ENCODE measurements around the gene DOCK6. TPM values are rescaled to one million over a fixed set of nuclear protein-coding genes. Genes with fewer than 3 reads are reported as not detected.

The DOCK6 gene
- total RNA-seq, 1 experiment from 2014 or later, result 82.4 TPM

DNA sequence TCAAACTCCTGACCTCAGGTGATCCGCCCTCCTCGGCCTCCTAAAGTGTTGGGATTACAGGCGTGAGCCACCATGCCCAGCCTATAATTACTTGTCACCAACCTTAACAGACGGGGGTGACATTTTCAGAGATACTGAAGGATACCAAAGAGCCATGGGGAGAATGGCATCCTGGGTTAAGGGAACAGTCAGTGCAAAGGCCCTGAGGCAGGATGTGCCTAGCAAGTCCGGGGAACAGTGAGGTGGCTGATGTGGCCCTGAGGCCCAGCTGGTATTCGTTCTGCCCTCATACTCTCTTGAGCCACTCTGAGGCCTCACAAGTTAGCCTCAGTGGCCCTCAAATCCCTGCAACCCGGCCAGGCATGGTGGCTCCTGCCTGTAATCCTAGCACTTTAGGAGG is 37.9 kb downstream of the DOCK6 start (continued):
- TF ChIP-seq, protein P1, sequence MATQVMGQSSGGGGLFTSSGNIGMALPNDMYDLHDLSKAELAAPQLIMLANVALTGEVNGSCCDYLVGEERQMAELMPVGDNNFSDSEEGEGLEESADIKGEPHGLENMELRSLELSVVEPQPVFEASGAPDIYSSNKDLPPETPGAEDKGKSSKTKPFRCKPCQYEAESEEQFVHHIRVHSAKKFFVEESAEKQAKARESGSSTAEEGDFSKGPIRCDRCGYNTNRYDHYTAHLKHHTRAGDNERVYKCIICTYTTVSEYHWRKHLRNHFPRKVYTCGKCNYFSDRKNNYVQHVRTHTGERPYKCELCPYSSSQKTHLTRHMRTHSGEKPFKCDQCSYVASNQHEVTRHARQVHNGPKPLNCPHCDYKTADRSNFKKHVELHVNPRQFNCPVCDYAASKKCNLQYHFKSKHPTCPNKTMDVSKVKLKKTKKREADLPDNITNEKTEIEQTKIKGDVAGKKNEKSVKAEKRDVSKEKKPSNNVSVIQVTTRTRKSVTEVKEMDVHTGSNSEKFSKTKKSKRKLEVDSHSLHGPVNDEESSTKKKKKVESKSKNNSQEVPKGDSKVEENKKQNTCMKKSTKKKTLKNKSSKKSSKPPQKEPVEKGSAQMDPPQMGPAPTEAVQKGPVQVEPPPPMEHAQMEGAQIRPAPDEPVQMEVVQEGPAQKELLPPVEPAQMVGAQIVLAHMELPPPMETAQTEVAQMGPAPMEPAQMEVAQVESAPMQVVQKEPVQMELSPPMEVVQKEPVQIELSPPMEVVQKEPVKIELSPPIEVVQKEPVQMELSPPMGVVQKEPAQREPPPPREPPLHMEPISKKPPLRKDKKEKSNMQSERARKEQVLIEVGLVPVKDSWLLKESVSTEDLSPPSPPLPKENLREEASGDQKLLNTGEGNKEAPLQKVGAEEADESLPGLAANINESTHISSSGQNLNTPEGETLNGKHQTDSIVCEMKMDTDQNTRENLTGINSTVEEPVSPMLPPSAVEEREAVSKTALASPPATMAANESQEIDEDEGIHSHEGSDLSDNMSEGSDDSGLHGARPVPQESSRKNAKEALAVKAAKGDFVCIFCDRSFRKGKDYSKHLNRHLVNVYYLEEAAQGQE (IDR thresholded peaks at IDR 0.05; ENCODE audit: low read depth), result no peak
- TF ChIP-seq SP1 (IDR thresholded peaks at IDR 0.05; ENCODE audit: low read depth), result no peak

DNA sequence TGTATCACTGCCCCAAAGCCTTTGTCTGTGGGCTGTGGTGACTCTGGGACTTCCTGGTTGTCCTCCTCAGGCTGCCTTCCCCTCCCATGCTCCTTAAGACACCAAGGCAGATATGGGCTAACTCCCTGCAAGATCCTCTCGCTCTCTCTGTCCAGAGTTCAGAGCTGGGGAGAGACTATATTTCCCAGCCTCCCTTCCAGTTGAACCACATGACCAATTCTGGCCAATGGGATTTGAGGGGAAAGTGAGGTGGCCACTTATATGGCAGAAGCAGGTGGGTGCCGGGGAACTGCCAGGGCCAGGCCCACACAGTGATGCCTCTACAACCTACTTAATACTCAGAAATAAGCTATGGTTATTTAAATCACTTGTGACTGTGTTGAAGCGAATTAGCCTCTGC is 39.1 kb downstream of the DOCK6 start:
- ChIA-PET RAD21 (ENCODE audit: low non-redundant PET in 1 of 2, low total read pairs in 2 of 2, uncharacterized antibody in 2 of 2, unreplicated experiment in 2 of 2) (no interaction called here), POLR2A (no interaction called here), CTCF (interaction anchor here (1.0 kb wide), 1 partner anchor 85 kb away, joined by 3 read pairs; no protein-coding TSS in a partner anchor)
- H3K4me3 ChIP-seq (replicated peaks in 1 of 2; ENCODE audit: low read depth in 1 of 2, low read length in 2 of 2), result no peak overlapping the region
- H3K27ac ChIP-seq (ENCODE audit: low read depth, low read length), result no peak overlapping the region
- peaks cover 6 to 11% of the 10 kb centered on the region in 2 experiments; a peak in 2 of 4 replicates for H3K9me3 ChIP-seq (ENCODE audit: control insufficient read depth in 1 of 2, insufficient read depth in 1 of 2, low read depth in 1 of 2, low read length in 2 of 2)
- DNase-seq (ENCODE audit: low read depth, low spot score) (no peak), ATAC-seq (no peak)
- peaks cover 6 to 14% of the 10 kb centered on the region in 2 experiments; a peak in 3 of 4 replicates for H3K36me3 ChIP-seq (ENCODE audit: control insufficient read depth in 1 of 2, insufficient read depth in 2 of 2, low read length in 2 of 2)
- H3K9me2 ChIP-seq (ENCODE audit: insufficient read depth), result no peaks in the 10 kb centered on the region
- TF ChIP-seq, protein P2, sequence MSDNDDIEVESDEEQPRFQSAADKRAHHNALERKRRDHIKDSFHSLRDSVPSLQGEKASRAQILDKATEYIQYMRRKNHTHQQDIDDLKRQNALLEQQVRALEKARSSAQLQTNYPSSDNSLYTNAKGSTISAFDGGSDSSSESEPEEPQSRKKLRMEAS (IDR thresholded peaks at IDR 0.05), result no peak
- TF ChIP-seq ZNF274 (IDR thresholded peaks at IDR 0.05; ENCODE audit: low read depth, low read length), result no peak
- TF ChIP-seq ELF1 (IDR thresholded peaks at IDR 0.05; ENCODE audit: borderline replicate concordance, low read depth), result no peak
- no peak for TF ChIP-seq SIN3A (IDR thresholded peaks at IDR 0.05; ENCODE audit: low read depth)
- no peak for TF ChIP-seq EZH2 (IDR thresholded peaks at IDR 0.05)
- TF ChIP-seq POLR2AphosphoS5 (IDR thresholded peaks at IDR 0.05; ENCODE audit: low read depth, low read length), result no peak
- BruUV-seq (replicated peaks), result no TSS peak
- no peak overlapping the region for H3K9ac ChIP-seq (ENCODE audit: low read length)
- intact Hi-C loops (cut with micrococcal nuclease), result no loop called here
- H2AFZ ChIP-seq (ENCODE audit: low read depth, low read length, poor library complexity, severe bottlenecking), result no peak overlapping the region
- no peaks in the 10 kb centered on the region for H3K27me3 ChIP-seq (ENCODE audit: insufficient read depth, low read length)
- no peaks in the 10 kb centered on the region for H4K20me1 ChIP-seq (ENCODE audit: insufficient read depth)
- no peaks in the 10 kb centered on the region for H3K79me2 ChIP-seq (ENCODE audit: insufficient read depth, low read length)
- peaks cover 4 to 8% of the 10 kb centered on the region in 2 experiments; a peak in 3 of 4 replicates for H3K4me1 ChIP-seq (ENCODE audit: control insufficient read depth in 1 of 2, insufficient read depth in 2 of 2, low read length in 2 of 2)
- H3K4me2 ChIP-seq (ENCODE audit: low read length), result no peak overlapping the region
